Activated CD8-positive, alpha-beta T cell treated with anti-CD3 and anti-CD28 coated beads, Interleukin-2, amount 10 ng/mL, durations not matched to agents 7 days and 5 days (primary cell): Measurements from ENCODE around the gene PAGE2. TPM values are rescaled to one million over a fixed set of nuclear protein-coding genes. Genes with fewer than 3 reads are reported as not detected.
A peak's percentile ranks its signal among the peaks of the same experiment; 100 is the strongest.
"Not testable (repeated sequence)": the region's sequence is repeated elsewhere in the genome, so short reads cannot be mapped to it uniquely, and the experiment has no call there.

Experiments
- ATAC-seq: fragments of 150-1000 bp; cut with Tn5 transposase; one replicate; pipeline ENCODE4 v1.10.0; 2021; ENCODE audit warnings: moderate library complexity
- CTCF ChIA-PET: fragments of 350-600 bp; sonication (Branson Sonifier 250); formaldehyde crosslinking; loops from one replicate; lab custom pipeline; 2021; ENCODE audit warnings: antibody characterized with exemption; lab: Charles Lee
- POLR2A ChIA-PET: fragments of 350-600 bp; sonication (Branson Sonifier 250); formaldehyde crosslinking; loops from one replicate; lab custom pipeline; 2021; ENCODE audit warnings: antibody characterized with exemption; lab: Charles Lee
- DNase-seq: peaks from one replicate; pipeline ENCODE4 v3.0.0-alpha.2; 2020
- H3K27ac Mint-ChIP-seq: one replicate; pipeline ENCODE4 v1.8.0; 2021; ENCODE audit warnings: mild to moderate bottlenecking, mixed read lengths
- H3K27me3 Mint-ChIP-seq: one replicate; pipeline ENCODE4 v1.8.0; 2021; ENCODE audit warnings: low read depth, mixed read lengths
- H3K36me3 Mint-ChIP-seq: one replicate; pipeline ENCODE4 v1.8.0; 2021; ENCODE audit warnings: low read depth, mixed read lengths
- H3K4me1 Mint-ChIP-seq: one replicate; pipeline ENCODE4 v1.8.0; 2021; ENCODE audit warnings: low read depth, mixed read lengths
- H3K4me3 Mint-ChIP-seq: one replicate; pipeline ENCODE4 v1.8.0; 2021; ENCODE audit warnings: mild to moderate bottlenecking, mixed read lengths
- H3K9me3 Mint-ChIP-seq: one replicate; pipeline ENCODE4 v1.8.0; 2022; ENCODE audit warnings: mixed read lengths; ENCODE audit not compliant: insufficient read depth
- total RNA-seq, 2 experiments: library from RNA; stranded (reverse); gene quantifications; one replicate each; pipeline ENCODE4 v1.2.3, GENCODE V29; 2021

PAGE2 gene
- total RNA-seq, 2 experiments from 2014 or later = not detected

GRCh38 chrX:55129361-55129760 lies 40.5 kb downstream of the PAGE2 start:
- ChIA-PET POLR2A (no interaction called here), CTCF (no interaction called here)
- no peaks in the 10 kb centered on the region for H3K36me3 Mint-ChIP-seq
- no peaks in the 10 kb centered on the region for H3K9me3 Mint-ChIP-seq
- no peak overlapping the region for H3K4me3 Mint-ChIP-seq
- DNase-seq = no peak
- H3K4me1 Mint-ChIP-seq = no peaks in the 10 kb centered on the region
- H3K27me3 Mint-ChIP-seq = peaks cover 9% of the 10 kb centered on the region
- no peak overlapping the region for H3K27ac Mint-ChIP-seq
- ATAC-seq = no peak

- ATAC-seq (no peak), DNase-seq (no peak)
- H3K27ac Mint-ChIP-seq = no peak overlapping the region
- H3K36me3 Mint-ChIP-seq = no peaks in the 10 kb centered on the region
- no peaks in the 10 kb centered on the region for H3K9me3 Mint-ChIP-seq
- H3K4me1 Mint-ChIP-seq = no peaks in the 10 kb centered on the region
- ChIA-PET POLR2A (no interaction called here), CTCF (no interaction called here)
- H3K4me3 Mint-ChIP-seq = no peak overlapping the region
- peaks cover 7% of the 10 kb centered on the region for H3K27me3 Mint-ChIP-seq
These were observed 41.7 kb downstream of the PAGE2 start for GRCh38 chrX:55130481-55130880.

DNA sequence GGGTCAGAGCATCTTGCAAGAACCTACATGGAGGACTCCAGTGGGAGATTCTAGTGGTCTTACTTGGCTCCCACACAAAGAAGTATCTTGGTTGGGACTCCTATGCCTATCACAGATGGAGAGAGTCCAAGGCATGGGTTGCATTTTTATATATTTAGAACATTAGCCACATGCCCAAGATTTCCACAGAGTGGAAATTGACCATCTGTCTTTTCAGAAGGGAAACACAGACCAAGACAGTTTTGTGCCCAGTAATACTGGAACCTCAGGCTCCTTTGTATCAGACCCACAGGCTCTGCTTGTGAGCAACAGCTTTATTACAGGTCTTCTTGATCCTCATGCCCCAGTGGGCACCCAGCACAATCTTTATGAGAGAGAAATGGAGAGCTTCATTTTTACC lies 43.6 kb downstream of the PAGE2 start:
- Mint-ChIP-seq H3K27ac (no peak overlapping the region), H3K4me3 (no peak overlapping the region), H3K36me3 (no peaks in the 10 kb centered on the region), H3K4me1 (no peaks in the 10 kb centered on the region), H3K9me3 (no peaks in the 10 kb centered on the region), H3K27me3 (peaks cover 7% of the 10 kb centered on the region)
- ATAC-seq (no peak), DNase-seq (no peak)
- ChIA-PET CTCF (no interaction called here), POLR2A (no interaction called here)

GRCh38 chrX:55135171-55135570 lies 46.4 kb downstream of the PAGE2 start:
- ATAC-seq (no peak), DNase-seq (peak; percentile 32)
- Mint-ChIP-seq H3K36me3 (no peaks in the 10 kb centered on the region), H3K27ac (no peak overlapping the region), H3K9me3 (no peaks in the 10 kb centered on the region), H3K4me3 (no peak overlapping the region), H3K27me3 (peaks cover 3% of the 10 kb centered on the region), H3K4me1 (no peaks in the 10 kb centered on the region)
- CTCF ChIA-PET = interaction anchor here (0.8 to 1.5 kb wide), 9 partner anchors 13 to 1114 kb away, joined by 3 to 6 read pairs (median 4); partner anchors contain the start of gene APEX2
- POLR2A ChIA-PET = no interaction called here

GRCh38 chrX:55140800-55141199 lies 52.0 kb downstream of the PAGE2 start:
- DNase-seq, ATAC-seq, H3K27ac Mint-ChIP-seq, H3K4me3 Mint-ChIP-seq, H3K27me3 Mint-ChIP-seq, H3K36me3 Mint-ChIP-seq, POLR2A ChIA-PET, H3K4me1 Mint-ChIP-seq, CTCF ChIA-PET, H3K9me3 Mint-ChIP-seq: not testable (repeated sequence)

Other genes starting within 250 kb of the PAGE2 start
- gene TRO, start 168.2 kb upstream of the PAGE2 start, total RNA-seq = 1 to 10 TPM in 1 of 2 experiments, under 1 TPM in 1; 0.87 to 1.5 TPM
- gene PFKFB1, start 94.8 kb upstream of the PAGE2 start, total RNA-seq = under 1 TPM; 0.44 to 0.61 TPM
- 10 to 100 TPM; 26.9 to 28.0 TPM for gene APEX2, start 88.7 kb upstream of the PAGE2 start, total RNA-seq
- not detected for gene ALAS2, start 58.0 kb upstream of the PAGE2 start, total RNA-seq
- under 1 TPM in 1 of 2 experiments, not detected in 1; 0.97 TPM for gene PAGE2B, start 14.0 kb upstream of the PAGE2 start, total RNA-seq
- not detected for gene PAGE5, start 131.3 kb downstream of the PAGE2 start, total RNA-seq
- gene PAGE3, start 175.9 kb downstream of the PAGE2 start, total RNA-seq = not detected